ENCODE data around the gene PRKCE. TPM values are rescaled to one million over a fixed set of nuclear protein-coding genes. Genes with fewer than 3 reads are reported as not detected.
"Not testable (repeated sequence)": the region's sequence is repeated elsewhere in the genome, so short reads cannot be mapped to it uniquely, and the experiment has no call there.

Gene PRKCE
- total RNA-seq, 2 donors from 2014 or later: 21.7 to 26.9 TPM

DNA sequence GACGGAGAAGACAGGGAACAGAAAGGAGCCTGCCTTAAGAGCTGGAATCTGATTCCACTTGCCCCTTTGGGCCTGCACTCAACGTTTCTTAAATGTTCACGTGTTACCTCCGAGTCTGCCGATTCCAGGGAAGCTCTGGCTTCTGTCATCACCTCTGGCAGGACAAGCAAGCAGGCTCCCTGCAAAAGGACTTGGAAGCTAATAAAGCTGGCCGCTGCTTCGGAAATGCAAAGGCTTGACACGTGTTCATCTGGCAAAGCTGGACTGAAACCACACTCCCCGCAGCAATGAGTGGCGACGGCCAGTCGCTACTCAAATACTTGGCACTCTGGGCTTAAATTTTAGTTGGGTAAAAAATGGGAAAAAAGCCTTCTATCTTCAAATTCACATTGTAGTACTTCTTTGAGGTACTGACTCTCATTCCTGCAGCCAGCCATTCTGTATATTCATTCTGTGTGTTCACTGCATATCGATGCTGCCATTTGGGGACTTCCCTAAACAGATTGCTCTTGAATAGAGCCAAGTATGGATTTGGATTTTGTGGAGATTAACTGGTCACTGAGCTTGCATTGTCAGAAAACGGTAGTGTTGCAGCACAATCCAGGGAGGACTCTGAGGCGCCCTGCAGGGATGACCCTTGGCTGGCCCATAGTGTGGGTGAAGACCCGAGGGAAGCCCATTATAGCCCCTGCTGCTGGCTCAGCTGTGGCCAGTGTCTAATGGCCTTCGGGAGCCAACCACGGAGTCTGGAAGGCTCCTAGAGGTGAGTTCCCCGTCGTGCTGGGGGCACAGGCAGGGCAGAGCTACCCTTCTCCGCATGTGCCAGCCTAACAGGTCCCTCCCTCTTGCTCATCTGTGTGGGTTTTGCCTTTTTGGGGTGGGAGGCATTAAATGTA, 231.5 kb downstream of the PRKCE start:
- intact Hi-C loops (cut with DNase I): no loop called here
- DNase-seq (ENCODE audit: low spot score): no peak

DNA sequence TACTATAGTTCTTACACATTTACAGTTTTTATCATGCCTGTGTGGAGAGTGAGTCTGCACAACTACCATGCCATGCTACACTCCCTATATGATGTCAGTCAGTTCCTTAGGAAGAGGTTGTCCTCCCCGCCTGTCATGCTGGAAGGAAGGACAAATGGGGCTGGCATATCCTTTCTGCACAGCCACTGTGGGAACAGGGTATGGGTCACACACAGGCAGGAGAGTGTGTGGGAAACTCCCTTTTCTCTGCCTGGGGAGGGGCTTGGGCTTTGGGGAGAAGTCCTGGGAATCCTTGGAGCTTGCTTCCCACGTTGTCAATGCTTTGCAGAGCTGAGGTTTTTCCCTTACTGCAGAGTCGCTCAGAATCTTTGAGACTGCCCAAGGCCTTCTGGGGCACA, 232.1 kb downstream of the PRKCE start:
- no peak for DNase-seq (ENCODE audit: low spot score)
- intact Hi-C loops (cut with DNase I): no loop called here

DNA sequence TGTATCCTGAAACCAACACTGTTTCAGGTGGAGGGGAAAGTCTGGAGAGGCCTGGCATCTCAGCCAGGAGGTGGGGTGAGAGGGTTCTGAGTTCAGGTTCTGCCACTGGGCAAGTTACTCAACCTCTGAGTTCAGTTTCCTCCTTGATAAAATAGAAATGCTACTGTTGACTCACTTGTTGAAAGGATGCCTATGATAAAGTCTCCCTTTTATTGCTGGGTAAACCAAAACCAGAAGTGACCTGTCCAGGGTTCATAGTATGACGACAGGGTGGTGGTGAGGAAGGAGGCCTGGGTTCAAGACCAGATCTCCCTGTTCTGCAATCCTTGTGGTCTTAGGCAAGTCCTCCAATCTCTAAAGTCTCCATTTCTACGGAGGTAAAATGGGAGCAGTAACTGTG, 232.7 kb downstream of the PRKCE start:
- intact Hi-C loops (cut with DNase I): no loop called here
- DNase-seq (ENCODE audit: low spot score): no peak

DNA sequence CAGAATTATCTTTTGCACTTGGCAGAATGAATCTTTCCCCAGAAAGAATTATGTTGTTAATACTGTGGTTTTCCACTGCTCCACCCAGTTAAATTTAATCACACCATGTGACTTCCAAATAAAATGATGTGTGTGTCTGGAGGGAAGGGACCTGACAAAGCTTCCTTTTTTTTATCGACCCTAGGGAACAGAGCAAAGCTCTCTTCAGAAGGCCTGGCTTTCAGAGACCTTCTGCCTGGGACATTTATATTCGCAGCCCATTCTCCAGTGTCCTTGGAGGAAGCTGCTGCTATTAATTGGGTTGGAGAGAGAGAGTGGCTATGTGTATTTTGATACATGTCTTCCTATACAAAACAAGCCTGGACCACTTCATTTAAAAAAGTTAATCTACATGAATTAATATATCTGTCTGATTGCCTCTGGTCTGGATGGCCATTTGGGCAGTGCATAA, 233.7 kb downstream of the PRKCE start:
- intact Hi-C loops (cut with DNase I): no loop called here
- DNase-seq (ENCODE audit: low spot score): no peak

DNA sequence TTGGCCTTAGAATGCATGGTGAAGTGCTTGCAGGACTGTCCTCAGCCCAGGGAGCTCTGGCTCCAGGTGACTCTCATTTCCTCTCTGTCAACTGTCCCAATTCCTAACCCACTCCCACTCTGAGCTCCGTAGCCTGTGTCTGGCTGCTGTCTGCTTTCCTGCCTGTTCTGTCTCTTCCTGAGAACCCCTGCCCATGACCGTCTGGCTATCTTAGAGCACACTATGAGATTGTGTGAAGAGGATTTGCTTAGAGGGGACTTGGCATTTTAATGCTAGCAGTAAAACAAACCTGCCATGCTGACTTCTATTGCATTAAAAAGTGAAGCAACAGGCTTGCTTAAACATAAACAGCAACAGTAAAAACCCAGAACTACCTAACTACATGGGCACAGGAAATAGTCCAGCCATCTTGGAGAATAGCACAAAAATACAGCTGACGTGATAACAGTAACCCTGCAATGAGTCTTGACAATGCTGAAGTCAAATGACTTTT, 234.7 kb downstream of the PRKCE start:
- DNase-seq (ENCODE audit: low spot score): no peak
- intact Hi-C loops (cut with DNase I): no loop called here

DNA sequence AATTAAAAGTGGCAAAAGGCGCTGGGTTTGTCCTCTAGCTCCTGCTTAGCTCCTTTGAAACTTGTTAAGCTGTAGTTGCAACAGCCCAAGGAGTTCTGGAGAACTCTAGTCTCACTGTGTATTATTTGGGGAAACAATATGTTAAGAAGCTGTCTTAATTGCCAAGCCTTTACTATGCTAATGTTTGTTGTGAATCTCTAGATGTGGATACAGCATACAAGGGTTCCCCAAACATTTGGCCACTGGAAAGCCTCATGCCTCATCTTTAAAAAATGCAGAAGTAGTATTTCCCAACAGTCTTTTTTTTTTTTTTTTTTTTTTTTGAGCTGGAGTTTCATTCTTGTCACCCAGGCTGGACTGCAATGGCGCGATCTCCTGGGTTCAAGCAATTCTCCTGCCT, 236.7 kb downstream of the PRKCE start:
- no peak for DNase-seq (ENCODE audit: low spot score)
- intact Hi-C loops (cut with DNase I): no loop called here

DNA sequence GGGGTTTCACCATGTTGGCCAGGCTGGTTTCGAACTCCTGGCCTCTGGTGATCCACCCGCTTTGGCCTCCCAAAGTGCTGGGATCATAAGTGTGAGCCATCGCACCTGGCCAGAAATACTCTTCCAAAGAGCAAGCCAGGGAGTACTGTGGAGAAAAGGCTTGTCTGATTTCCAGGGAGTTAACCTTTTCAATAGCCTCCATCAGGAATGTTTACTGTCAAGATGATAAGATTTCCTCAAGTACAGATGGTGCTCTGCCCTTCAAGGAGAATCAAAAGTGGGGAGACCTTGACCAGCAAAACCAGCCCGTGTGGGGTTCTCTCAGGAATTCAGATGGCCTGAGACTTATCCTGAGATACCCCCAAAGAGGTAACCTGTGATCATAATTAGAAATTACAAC, 237.2 kb downstream of the PRKCE start:
- intact Hi-C loops (cut with DNase I): no loop called here

DNA sequence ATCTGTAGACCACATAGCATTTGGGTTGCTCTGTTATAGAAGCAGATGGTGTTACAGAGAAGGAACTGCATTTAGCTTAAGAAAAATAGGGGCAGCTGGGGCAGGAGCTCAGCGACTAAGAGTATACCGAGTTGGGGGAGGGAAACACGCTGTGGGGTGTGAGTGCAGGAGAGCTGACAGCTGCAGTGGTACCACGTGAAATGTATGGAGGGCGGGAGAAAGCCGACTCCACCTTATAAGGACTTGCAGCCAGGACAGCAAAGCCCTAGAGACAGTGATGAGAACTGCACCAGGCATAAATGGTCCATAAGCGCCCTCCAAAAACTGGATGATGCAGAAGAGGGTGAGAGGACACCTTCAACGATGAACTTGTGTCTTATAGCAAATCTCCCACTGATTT, 237.6 kb downstream of the PRKCE start:
- no peak for DNase-seq (ENCODE audit: low spot score)
- intact Hi-C loops (cut with DNase I): no loop called here

More for the DNA sequence above, 237.2 kb downstream of the PRKCE start:
- DNase-seq (ENCODE audit: low spot score): no peak

DNA sequence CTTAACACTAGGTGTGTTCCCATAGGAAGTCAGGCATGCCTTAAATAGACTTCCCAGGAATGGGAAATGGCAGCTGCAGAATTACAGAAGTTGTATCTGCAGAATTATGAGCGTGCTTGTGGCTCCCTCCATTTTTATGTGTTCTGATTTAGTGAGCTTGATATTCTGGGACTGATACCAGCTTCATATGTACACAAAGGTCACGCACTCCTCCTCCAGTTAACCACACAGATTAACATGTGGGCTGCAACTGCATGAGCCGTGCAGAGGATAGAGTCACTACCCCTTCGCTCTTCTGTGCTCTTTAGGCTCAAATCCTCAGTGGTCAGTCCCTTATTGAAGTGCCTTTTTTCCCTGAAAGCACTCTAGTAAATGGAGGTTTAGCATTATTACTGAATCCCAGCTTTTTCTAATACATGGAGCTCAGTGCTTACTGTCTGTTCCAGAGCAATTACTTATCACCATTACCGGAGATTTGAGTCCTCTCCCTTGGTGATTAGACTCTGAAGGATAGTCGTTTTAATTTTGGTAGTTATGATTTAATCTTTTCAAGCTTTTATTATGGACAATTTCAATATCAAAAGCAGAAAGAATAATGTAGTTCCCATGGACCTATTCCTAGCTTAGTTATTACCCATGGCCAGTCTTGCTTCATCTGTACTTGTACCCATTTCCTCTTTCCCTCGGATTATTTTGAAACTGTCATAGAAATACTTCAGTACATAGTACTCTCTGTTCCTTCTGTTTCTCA, 238.3 kb downstream of the PRKCE start:
- intact Hi-C loops (cut with DNase I): loop anchor here in 1 of 2 donors (10.0 kb wide), 1 partner anchor 55 kb away; no protein-coding TSS in a partner anchor
- no peak for DNase-seq (ENCODE audit: low spot score)

DNA sequence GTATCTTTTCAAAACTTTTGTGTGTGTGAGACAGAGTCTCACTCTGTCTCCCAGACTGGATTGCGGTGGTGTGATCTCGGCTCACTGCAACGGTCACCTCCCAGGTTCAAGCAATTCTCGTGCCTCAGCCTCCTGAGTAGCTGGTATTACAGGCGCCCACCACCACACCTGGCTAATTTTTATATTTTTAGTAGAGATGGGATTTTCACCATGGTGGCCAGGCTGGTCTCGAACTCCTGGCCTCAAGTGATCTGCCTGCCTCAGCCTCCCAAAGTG, 238.8 kb downstream of the PRKCE start:
- not testable (repeated sequence) for DNase-seq (ENCODE audit: low spot score)
- intact Hi-C loops (cut with DNase I): loop anchor here in 1 of 2 donors (10.0 kb wide), 1 partner anchor 56 kb away; no protein-coding TSS in a partner anchor

DNA sequence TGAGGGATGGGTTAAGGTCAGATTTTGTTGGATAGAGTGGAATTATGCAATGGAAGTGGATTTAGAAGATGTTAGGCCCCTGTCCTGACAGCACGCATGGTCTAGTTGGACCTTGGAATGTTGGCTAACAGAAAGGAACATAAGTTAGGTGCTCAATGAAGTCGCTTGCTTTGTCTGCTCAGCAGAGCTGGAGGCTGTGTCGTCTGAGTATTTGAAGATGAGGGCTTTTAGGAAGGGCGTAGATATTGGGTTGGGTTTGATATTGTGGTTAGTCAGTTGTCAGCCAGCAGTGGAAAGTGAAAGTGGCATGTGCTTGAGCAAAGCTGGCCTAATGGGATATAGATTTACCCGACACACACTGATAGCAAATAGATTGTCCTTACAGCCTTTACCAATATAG, 239.3 kb downstream of the PRKCE start:
- intact Hi-C loops (cut with DNase I): loop anchor here in 1 of 2 donors (10.0 kb wide), 1 partner anchor 56 kb away; no protein-coding TSS in a partner anchor
- DNase-seq (ENCODE audit: low spot score): no peak

DNA sequence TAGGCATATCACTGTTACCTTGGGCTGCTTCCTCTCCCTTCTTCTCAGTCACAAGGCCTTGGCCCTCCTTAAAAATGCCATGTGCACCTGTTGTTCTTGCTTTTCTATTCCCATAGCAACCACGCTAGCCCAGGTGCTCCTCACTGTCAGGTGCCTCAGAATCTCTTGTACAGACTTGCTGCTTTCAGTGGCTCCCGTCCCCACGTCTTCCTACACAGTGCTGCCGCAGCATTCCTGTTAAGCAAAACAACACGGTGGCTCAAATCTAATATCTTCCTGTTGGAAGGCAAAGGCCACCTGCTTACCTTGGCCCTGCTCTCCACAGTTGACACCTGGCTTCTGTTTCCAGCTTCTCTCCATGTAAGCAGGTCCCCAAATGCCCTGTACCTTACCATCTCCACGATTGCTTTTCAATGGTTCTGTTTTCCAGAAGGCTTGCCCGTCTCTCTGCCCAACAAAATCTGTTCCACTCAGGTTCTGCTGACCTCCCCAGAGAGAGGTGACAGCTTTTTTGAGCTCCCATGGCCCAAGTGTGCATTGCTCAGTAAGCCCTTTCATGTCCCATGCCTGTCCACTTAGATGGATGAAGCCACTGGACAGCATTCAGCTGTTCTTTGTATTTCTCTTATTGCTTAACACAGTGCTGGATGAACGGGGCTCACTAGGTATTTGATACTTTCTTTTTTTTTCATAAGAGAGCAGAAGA, 240.4 kb downstream of the PRKCE start:
- intact Hi-C loops (cut with DNase I): loop anchor here in 1 of 2 donors (10.0 kb wide), 1 partner anchor 57 kb away; no protein-coding TSS in a partner anchor
- DNase-seq (ENCODE audit: low spot score): no peak

DNA sequence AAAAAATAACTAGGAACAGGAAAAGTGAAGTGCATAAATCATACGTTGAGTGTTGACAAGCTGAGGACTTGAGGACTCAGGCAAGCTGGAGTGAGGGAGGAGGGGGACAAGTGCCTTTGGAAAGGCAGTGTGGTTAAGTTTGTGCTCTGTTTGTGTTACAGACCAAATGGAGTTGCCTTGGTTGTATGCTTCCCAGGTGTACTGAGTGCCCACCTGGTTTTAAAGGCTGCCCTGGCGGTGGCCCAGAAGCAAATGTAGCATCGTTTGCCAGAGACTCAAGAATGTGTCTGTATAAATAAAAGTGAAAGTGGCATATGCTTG, 240.9 kb downstream of the PRKCE start:
- intact Hi-C loops (cut with DNase I): loop anchor here in 1 of 2 donors (10.0 kb wide), 1 partner anchor 58 kb away; no protein-coding TSS in a partner anchor

DNA sequence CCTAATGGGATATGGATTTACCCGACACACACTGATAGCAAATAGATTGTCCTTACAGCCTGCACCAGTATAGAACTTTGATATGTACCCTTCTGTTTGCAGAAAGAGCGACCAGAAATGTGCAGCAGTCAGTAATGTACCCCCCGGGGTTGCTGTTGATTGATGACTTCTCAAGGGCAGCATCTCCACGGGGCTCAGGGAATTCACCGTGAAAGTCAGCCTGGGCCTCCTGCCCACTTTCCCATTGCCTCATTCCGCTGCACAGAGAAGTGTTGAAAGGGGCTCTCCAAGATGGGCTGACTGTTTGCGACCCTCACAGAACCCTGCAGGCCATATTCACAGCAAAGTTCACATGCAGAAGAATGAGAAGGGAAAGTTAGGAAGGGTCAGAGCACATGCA, 241.3 kb downstream of the PRKCE start:
- intact Hi-C loops (cut with DNase I): loop anchor here in 1 of 2 donors (10.0 kb wide), 1 partner anchor 58 kb away; no protein-coding TSS in a partner anchor

More for the DNA sequence above, 240.9 kb downstream of the PRKCE start:
- DNase-seq (ENCODE audit: low spot score): no peak

DNA sequence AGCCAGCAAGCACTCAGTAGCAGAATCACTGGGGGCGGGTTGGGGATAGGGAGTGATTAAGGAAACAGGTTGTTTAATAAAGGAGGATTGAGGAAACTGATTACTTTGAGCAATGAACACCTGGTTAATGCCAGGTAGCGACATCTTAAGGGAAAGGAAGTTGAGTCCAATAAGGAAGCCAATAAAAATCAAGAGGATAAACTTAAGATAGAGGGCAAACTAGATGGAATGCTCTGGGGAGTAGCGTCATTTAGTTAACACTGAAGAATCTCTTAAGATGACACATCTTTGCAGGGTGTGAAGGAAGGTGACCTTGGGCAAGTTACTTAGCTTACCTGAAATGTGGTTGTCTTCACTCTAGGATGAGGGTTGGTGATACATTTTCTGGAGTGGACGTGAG, 242.7 kb downstream of the PRKCE start:
- no peak for DNase-seq (ENCODE audit: low spot score)
- intact Hi-C loops (cut with DNase I): loop anchor here in 1 of 2 donors (10.0 kb wide), 1 partner anchor 59 kb away; no protein-coding TSS in a partner anchor

More for the DNA sequence above, 241.3 kb downstream of the PRKCE start:
- DNase-seq (ENCODE audit: low spot score): no peak

DNA sequence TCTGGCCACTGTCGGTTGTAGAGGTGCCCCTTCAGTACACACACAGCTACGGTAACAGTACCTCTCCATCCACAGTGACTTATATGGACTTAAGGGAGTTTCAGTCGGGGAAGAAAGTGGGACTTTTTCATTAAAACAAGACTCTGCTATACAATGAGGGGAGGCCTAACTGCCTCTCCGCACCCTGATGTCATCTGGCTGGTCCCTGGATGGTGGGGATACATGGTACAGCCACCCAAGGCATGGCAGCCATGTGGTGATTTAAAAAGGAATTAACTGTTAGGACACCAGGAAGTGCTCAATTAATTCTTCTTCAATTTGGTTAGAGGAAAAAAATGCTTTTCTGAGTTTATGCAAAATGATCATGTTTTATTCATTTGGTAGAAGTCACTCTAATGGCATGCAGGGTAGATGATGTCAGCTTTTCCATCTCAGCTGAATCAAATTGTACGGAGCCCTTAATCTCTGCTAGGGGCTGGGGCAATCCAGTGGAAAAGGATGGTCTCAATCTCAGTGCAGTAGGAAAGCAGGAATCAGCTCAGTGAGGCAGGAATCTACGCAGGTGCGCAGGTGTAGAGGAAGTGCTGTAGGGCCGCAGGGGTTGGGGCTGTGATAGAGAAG, 243.9 kb downstream of the PRKCE start:
- intact Hi-C loops (cut with DNase I): loop anchor here in 1 of 2 donors (10.0 kb wide), 1 partner anchor 61 kb away; no protein-coding TSS in a partner anchor
- DNase-seq (ENCODE audit: low spot score): no peak

DNA sequence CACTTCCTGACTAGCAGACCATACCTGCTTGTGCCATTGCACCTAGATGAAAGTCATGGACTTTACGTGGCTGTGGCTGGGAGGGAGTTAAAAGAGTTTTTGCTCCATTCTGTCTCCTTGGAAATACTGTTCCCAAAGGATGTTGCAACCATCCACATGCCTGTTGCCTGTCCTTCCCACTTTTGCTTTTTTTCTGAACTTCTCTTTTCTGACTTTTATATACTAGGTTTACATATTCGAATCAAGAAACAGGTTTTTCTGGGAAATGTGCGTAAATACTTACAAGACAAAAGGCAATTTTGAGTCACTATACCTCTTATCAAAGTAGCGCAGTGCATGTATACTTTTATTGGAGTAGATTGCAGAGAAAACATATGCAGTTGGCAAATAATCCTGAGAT, 244.8 kb downstream of the PRKCE start:
- DNase-seq (ENCODE audit: low spot score): no peak
- intact Hi-C loops (cut with DNase I): loop anchor here in 1 of 2 donors (10.0 kb wide), 1 partner anchor 62 kb away; no protein-coding TSS in a partner anchor

DNA sequence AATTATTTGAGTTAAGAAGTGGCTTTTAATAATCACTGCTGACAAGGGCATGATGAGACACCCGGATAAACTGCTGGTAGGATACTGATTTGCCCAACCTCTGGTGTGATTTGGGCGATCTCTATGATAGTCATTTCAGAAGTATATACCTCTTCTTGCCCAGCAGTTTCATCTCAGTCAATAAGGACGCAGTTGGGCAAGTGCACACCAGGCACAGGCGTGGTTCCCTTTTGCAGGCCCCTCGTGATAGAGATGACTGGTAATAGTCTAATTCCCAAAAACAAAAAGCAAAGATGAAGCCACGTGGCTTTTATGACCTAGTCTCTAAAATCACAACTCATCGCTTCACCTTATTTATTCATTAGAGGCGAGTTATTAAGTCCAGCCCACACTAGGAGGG, 246.4 kb downstream of the PRKCE start:
- intact Hi-C loops (cut with DNase I): loop anchor here in 1 of 2 donors (10.0 kb wide), 1 partner anchor 63 kb away; no protein-coding TSS in a partner anchor
- DNase-seq (ENCODE audit: low spot score): no peak

DNA sequence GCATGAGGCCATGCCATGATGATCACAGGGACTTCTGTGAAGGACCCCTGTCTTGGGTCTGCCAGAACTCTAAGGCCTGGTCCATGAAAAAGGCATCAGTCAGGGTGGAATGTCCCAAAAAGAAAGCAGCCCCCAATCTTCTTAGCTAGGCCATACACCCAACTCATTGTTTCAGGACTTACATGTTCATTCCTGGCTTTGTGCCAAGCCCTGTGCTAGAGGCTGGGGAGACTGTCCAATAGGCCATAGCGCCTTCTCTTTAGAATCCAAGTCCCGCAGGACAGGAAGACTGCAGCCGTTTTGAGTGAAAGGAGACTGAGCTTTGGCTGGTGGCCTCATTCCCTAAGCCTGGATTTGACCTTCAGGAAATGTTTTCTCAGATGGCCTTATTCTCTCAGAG, 247.3 kb downstream of the PRKCE start:
- no peak for DNase-seq (ENCODE audit: low spot score)
- intact Hi-C loops (cut with DNase I): loop anchor here in 1 of 2 donors (10.0 kb wide), 1 partner anchor 64 kb away; no protein-coding TSS in a partner anchor

Data from posterior vena cava (tissue), 2 donors.